ENCODE data around the gene TCEA2.

TCEA2 gene

GRCh38 chr20:64072498-64073063 is 9.6 kb downstream of the TCEA2 start:
- H3K4me3 ChIP-seq (ENCODE audit: low read depth, low read length): no peak overlapping the region
- DNase-seq (ENCODE audit: low read depth): no peak
- TF ChIP-seq CTCF (IDR thresholded peaks at IDR 0.05; ENCODE audit: low read depth, low read length, missing control alignments): no peak

- TF ChIP-seq CTCF (IDR thresholded peaks at IDR 0.05; ENCODE audit: low read depth, low read length, missing control alignments): no peak
- no peak for DNase-seq (ENCODE audit: low read depth)
- no peak overlapping the region for H3K4me3 ChIP-seq (ENCODE audit: low read depth, low read length)
Observed at GRCh38 chr20:64073476-64074183, 10.6 kb downstream of the TCEA2 start.

GRCh38 chr20:64074184-64074789 is 11.3 kb downstream of the TCEA2 start:
- DNase-seq (ENCODE audit: low read depth): no peak
- no peak overlapping the region for H3K4me3 ChIP-seq (ENCODE audit: low read depth, low read length)
- no peak for TF ChIP-seq CTCF (IDR thresholded peaks at IDR 0.05; ENCODE audit: low read depth, low read length, missing control alignments)

GRCh38 chr20:64074963-64075362 is 12.0 kb downstream of the TCEA2 start:
- DNase-seq (ENCODE audit: low read depth): no peak
- TF ChIP-seq CTCF (IDR thresholded peaks at IDR 0.05; ENCODE audit: low read depth, low read length, missing control alignments): no peak
- H3K4me3 ChIP-seq (ENCODE audit: low read depth, low read length): no peak overlapping the region

GRCh38 chr20:64075556-64075955 is 12.6 kb downstream of the TCEA2 start:
- DNase-seq (ENCODE audit: low read depth): no peak
- H3K4me3 ChIP-seq (ENCODE audit: low read depth, low read length): no peak overlapping the region
- no peak for TF ChIP-seq CTCF (IDR thresholded peaks at IDR 0.05; ENCODE audit: low read depth, low read length, missing control alignments)

GRCh38 chr20:64076061-64076997 is 13.3 kb downstream of the TCEA2 start:
- no peak for DNase-seq (ENCODE audit: low read depth)
- H3K4me3 ChIP-seq (ENCODE audit: low read depth, low read length): peak overlapping the region; percentile 92
- TF ChIP-seq CTCF (IDR thresholded peaks at IDR 0.05; ENCODE audit: low read depth, low read length, missing control alignments): no peak

All from GM12864 (cell line).